Adrenal gland (tissue), 12 donors: ENCODE data around the gene CASP4. TPM values are rescaled to one million over a fixed set of nuclear protein-coding genes. Genes with fewer than 3 reads are reported as not detected.

Experiments
- DNase-seq, 7 donors: peaks; one replicate each; pipeline ENCODE4 v3.0.0-alpha.2; 2019 to 2020
- H3K27ac ChIP-seq, 5 donors: fragments of 200-600 bp; sonication (generic) in 4 of 5; 1 replicate in 3 of 5; 2 replicates in 2 of 5; pipeline versions ENCODE4 v1.5.1 to v1.8.0; 2016 to 2020; ENCODE audit warnings: mild to moderate bottlenecking in 1 of 5
- H3K27me3 ChIP-seq: fragments of 200-600 bp; 2 replicates; pipeline ENCODE4 v1.8.0; 2021
- H3K36me3 ChIP-seq, 2 donors: fragments of 200-600 bp; replicated peaks in 1 of 2; 1 replicate in 1 of 2; 2 replicates in 1 of 2; pipeline versions ENCODE4 v1.5.1 to v1.8.0; 2018 to 2022
- H3K4me1 ChIP-seq, 2 donors: fragments of 200-600 bp; replicated peaks in 1 of 2; 1 replicate in 1 of 2; 2 replicates in 1 of 2; pipeline versions ENCODE4 v1.5.1 to v1.8.0; 2018 to 2021
- H3K4me3 ChIP-seq, 4 donors: fragments of 200-600 bp; sonication (generic) in 3 of 4; one replicate each; pipeline ENCODE4 v1.5.1; 2016 to 2018
- H3K9me3 ChIP-seq, 3 donors: fragments of 200-600 bp; sonication (generic) in 1 of 3; replicated peaks in 1 of 3; 1 replicate in 2 of 3; 2 replicates in 1 of 3; pipeline versions ENCODE4 v1.5.1 to v1.8.0; 2016 to 2021
- POLR2A ChIP-seq, 2 donors: fragments of 450-650 bp; IDR thresholded peaks; one replicate each; pipeline ENCODE4 v1.6.1; 2017; ENCODE audit warnings: antibody characterized with exemption in 2 of 2, mild to moderate bottlenecking in 2 of 2, moderate library complexity in 1 of 2
- WGBS, 4 donors: extraction: QIAGEN DNeasy Blood & Tissue Kit in 2 of 4; methylation state at CpG; one replicate each; pipeline versions ENCODE4 v1.1.5 to v1.1.7; 2013 to 2017; 5-methylcytosine and 5-hydroxymethylcytosine counted together
- intact Hi-C, 2 donors: fragments of 100-400 bp; cut with DNase I; formaldehyde crosslinking; loops; one replicate each; pipeline versions ENCODE4 v1.14.1 to v1.15.0; 2022 to 2023
- polyA plus RNA-seq, 3 donors: library from polyadenylated mRNA; stranded (reverse); fragments of 200-250 nt in 2 of 3; fragments of 350-450 nt in 1 of 3; fragmentation: Illumina TruSeq in 1 of 3; extraction: RNeasy Lipid Tissue Mini Kit (QIAGEN cat#74804) in 1 of 3; gene quantifications; one replicate each; pipeline ENCODE4 v1.2.3, GENCODE V29; 2013 to 2014
- total RNA-seq, 9 donors: library from RNA; depleted of rRNA in 4 of 9; stranded (reverse); fragments of >200 nt in 4 of 9; fragments of 120-200 nt in 1 of 9; fragmentation: NEBNext Ultra II Directional in 1 of 9; extraction: Animal tissue kit (Norgen Biotek cat#: 25700) in 1 of 9; gene quantifications; one replicate each; pipeline versions ENCODE4 v1.1.0 to v1.2.4, GENCODE V29; 2013 to 2023
- TF ChIP-seq, protein P1 (sequence below), 6 experiments: fragments of 450-650 bp in 4 of 6; fragments of 200-600 bp in 2 of 6; sonication (generic) in 1 of 6; IDR thresholded peaks; 1 replicate in 5 of 6; 2 replicates in 1 of 6; pipeline versions ENCODE4 v1.5.1 to v1.8.0; 2016 to 2021; ENCODE audit warnings: antibody characterized with exemption in 6 of 6, mild to moderate bottlenecking in 2 of 6, moderate library complexity in 1 of 6
- donor health status: healthy with polysubstance abuse.
- donor health status: Bipolar disorder and iron deficiency.
- donor health status: DM: yes; HTN: yes; CAD: no.
- donor health status: DM: no; HTN: no; CAD: no.
- donor health status: DM: no; HTN: no; CAD: no.
- donor health status: DM: yes; HTN: yes; CAD: no.

CASP4 gene
- total and polyA plus RNA-seq, 12 donors, result 29.0 to 81.2 (median 49.9) TPM

DNA sequence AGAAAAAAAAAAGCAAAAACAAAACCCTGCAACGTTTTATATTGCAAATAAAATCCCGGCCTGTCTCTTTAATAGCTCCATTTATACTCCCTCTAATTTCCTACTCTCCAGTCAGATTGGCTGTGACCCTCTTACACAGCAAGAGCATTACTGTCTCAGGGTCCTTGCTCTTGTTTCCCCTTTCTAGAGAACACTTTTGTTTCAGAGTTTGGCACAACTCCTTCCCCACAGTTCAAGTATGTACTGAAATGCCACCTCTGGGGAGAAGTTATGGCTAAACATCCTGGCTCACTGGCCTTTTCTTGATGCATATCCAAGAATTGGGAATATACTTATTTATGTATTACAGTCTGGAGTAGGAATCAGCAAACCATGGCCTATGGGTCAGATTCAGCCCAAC is 72.7 kb downstream of the CASP4 start:
- no peaks in the 10 kb centered on the region for H3K9me3 ChIP-seq
- H3K27me3 ChIP-seq, result no peaks in the 10 kb centered on the region
- no peak overlapping the region for H3K27ac ChIP-seq
- peaks cover 0 to 3% of the 10 kb centered on the region in 2 donors for H3K4me1 ChIP-seq
- no peak for DNase-seq
- no peak for TF ChIP-seq POLR2A (IDR thresholded peaks at IDR 0.05)
- TF ChIP-seq, protein P1, sequence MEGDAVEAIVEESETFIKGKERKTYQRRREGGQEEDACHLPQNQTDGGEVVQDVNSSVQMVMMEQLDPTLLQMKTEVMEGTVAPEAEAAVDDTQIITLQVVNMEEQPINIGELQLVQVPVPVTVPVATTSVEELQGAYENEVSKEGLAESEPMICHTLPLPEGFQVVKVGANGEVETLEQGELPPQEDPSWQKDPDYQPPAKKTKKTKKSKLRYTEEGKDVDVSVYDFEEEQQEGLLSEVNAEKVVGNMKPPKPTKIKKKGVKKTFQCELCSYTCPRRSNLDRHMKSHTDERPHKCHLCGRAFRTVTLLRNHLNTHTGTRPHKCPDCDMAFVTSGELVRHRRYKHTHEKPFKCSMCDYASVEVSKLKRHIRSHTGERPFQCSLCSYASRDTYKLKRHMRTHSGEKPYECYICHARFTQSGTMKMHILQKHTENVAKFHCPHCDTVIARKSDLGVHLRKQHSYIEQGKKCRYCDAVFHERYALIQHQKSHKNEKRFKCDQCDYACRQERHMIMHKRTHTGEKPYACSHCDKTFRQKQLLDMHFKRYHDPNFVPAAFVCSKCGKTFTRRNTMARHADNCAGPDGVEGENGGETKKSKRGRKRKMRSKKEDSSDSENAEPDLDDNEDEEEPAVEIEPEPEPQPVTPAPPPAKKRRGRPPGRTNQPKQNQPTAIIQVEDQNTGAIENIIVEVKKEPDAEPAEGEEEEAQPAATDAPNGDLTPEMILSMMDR (IDR thresholded peaks at IDR 0.05), result no peak
- intact Hi-C loops, result no loop called here
- no peaks in the 10 kb centered on the region for H3K36me3 ChIP-seq
- H3K4me3 ChIP-seq, result no peak overlapping the region
- WGBS, 4 donors, result 38 to 52% (median 41%) methylated on average over 2 of the region's 2 CpGs

DNA sequence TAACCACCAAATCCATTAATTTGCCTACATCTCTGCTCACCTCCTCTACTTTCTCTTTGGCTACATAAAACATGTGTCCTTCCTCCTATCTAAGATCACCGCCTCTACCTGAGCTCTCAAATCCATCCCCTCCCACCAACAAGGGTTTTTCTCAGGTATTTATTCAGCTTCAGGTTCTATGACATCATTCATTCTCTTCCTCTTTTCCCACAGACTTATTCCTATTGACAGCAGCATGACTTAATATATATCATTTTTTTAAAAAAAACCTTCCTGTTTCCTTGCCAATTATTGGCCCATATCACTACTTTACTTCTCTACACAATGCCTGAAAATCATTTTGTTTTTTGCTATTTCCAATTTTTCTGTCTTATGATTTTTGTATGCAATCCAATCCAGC is 74.5 kb downstream of the CASP4 start:
- intact Hi-C loops, result no loop called here
- no peaks in the 10 kb centered on the region for H3K27me3 ChIP-seq
- H3K4me1 ChIP-seq, result peaks cover 0 to 3% of the 10 kb centered on the region in 2 donors
- WGBS, 4 donors, result 89 to 97% (median 94%) methylated on average over 1 of the region's 1 CpG
- no peaks in the 10 kb centered on the region for H3K36me3 ChIP-seq
- no peak overlapping the region for H3K27ac ChIP-seq
- no peaks in the 10 kb centered on the region for H3K9me3 ChIP-seq
- TF ChIP-seq, protein P1 (IDR thresholded peaks at IDR 0.05), result no peak
- no peak for TF ChIP-seq POLR2A (IDR thresholded peaks at IDR 0.05)
- no peak for DNase-seq
- no peak overlapping the region for H3K4me3 ChIP-seq

Other genes with a start within 250 kb of the CASP4 start
- 1 to 10 TPM in 3 of 9 donors, under 1 TPM in 2, not detected in 4; 0.17 to 2.8 (median 1.1) TPM for gene CASP12, start 70.1 kb downstream of the CASP4 start, total RNA-seq
- under 1 TPM; 0.29 to 0.64 (median 0.34) TPM for gene CASP12, start 70.1 kb downstream of the CASP4 start, polyA plus RNA-seq
- 1 to 10 TPM in 1 of 9 donors, under 1 TPM in 3, not detected in 5; 0.41 to 4.2 (median 0.93) TPM for gene CASP5, start 54.6 kb upstream of the CASP4 start, total RNA-seq
- under 1 TPM in 2 of 3 donors, not detected in 1; 0.27 to 0.71 TPM for gene CASP5, start 54.6 kb upstream of the CASP4 start, polyA plus RNA-seq
- 10 to 100 TPM in 8 of 9 donors, 1 to 10 TPM in 1; 6.1 to 31.4 (median 16.8) TPM for gene CASP1, start 66.6 kb upstream of the CASP4 start, total RNA-seq
- gene CASP1, start 66.6 kb upstream of the CASP4 start, polyA plus RNA-seq, result 10 to 100 TPM in 2 of 3 donors, 1 to 10 TPM in 1; 9.2 to 18.6 (median 15.0) TPM
- gene CARD16, start 76.8 kb upstream of the CASP4 start, total RNA-seq, result 10 to 100 TPM in 5 of 9 donors, 1 to 10 TPM in 3, not detected in 1; 3.3 to 23.0 (median 11.7) TPM
- gene CARD16, start 76.8 kb upstream of the CASP4 start, polyA plus RNA-seq, result 10 to 100 TPM; 10.6 to 48.6 (median 25.4) TPM
- gene CARD18, start 171.2 kb upstream of the CASP4 start, total RNA-seq, result not detected
- not detected for gene CARD18, start 171.2 kb upstream of the CASP4 start, polyA plus RNA-seq